ENCODE measurements around the gene FSD2.

DNA sequence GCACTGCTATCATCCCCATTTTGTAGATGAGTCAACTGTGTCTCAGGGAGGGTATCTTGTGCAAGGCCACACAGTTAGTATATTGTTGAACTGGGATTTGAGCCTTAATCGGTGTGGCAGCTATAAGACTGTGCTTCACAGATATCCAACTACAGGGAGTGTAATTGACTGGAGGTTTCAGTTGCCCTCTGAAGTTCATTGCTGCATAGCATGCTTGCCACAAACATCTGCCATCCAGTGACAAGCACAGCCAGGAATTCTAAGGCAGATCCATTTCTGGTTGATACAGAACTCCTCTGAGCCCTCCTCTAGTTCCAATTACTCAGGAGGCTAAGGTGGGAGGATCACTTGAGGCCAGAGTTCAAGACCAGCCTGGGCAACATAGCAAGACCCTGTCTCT lies 16.4 kb downstream of the FSD2 start:
- TF ChIP-seq CTCF (IDR thresholded peaks at IDR 0.05) = no peak
- TF ChIP-seq POLR2A (IDR thresholded peaks at IDR 0.05) = no peak

Data from thyroid gland (tissue), 4 donors.